ENCODE measurements around the gene ANXA2R.

Gene ANXA2R

GRCh38 chr5:43066799-43067741 lies 27.0 kb upstream of the ANXA2R start (continued):
- TF ChIP-seq KLF1 (tag by site-specific recombination; IDR thresholded peaks at IDR 0.05): no peak
- TF ChIP-seq ZNF76 (tag by site-specific recombination; IDR thresholded peaks at IDR 0.05; ENCODE audit: borderline replicate concordance, low read depth): peak; percentile 56; the same call in 1 of the 2 replicates
- TF ChIP-seq ZNF112 (tag by site-specific recombination; IDR thresholded peaks at IDR 0.05): no peak
- no peak for TF ChIP-seq ZNF274 (IDR thresholded peaks at IDR 0.05; ENCODE audit: low read length)
- TF ChIP-seq ZNF274 (tag by site-specific recombination; IDR thresholded peaks at IDR 0.05; ENCODE audit: borderline replicate concordance): no peak
- TF ChIP-seq, protein P1, sequence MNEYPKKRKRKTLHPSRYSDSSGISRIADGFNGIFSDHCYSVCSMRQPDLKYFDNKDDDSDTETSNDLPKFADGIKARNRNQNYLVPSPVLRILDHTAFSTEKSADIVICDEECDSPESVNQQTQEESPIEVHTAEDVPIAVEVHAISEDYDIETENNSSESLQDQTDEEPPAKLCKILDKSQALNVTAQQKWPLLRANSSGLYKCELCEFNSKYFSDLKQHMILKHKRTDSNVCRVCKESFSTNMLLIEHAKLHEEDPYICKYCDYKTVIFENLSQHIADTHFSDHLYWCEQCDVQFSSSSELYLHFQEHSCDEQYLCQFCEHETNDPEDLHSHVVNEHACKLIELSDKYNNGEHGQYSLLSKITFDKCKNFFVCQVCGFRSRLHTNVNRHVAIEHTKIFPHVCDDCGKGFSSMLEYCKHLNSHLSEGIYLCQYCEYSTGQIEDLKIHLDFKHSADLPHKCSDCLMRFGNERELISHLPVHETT (tag by site-specific recombination; IDR thresholded peaks at IDR 0.05): peak; percentile 95
- no peak for TF ChIP-seq ZNF354C (tag by site-specific recombination; IDR thresholded peaks at IDR 0.05; ENCODE audit: borderline replicate concordance, low read depth)
- TF ChIP-seq ZFHX2 (tag by site-specific recombination; conservative IDR thresholded peaks at IDR 0.05): no peak; the same call in 1 of the 2 replicates
- TF ChIP-seq, protein P2, sequence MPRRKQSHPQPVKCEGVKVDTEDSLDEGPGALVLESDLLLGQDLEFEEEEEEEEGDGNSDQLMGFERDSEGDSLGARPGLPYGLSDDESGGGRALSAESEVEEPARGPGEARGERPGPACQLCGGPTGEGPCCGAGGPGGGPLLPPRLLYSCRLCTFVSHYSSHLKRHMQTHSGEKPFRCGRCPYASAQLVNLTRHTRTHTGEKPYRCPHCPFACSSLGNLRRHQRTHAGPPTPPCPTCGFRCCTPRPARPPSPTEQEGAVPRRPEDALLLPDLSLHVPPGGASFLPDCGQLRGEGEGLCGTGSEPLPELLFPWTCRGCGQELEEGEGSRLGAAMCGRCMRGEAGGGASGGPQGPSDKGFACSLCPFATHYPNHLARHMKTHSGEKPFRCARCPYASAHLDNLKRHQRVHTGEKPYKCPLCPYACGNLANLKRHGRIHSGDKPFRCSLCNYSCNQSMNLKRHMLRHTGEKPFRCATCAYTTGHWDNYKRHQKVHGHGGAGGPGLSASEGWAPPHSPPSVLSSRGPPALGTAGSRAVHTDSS (tag by site-specific recombination; IDR thresholded peaks at IDR 0.05): no peak
- TF ChIP-seq AEBP2 (tag by site-specific recombination; IDR thresholded peaks at IDR 0.05; ENCODE audit: borderline replicate concordance): no peak
- no peak for TF ChIP-seq ZNF37A (tag by site-specific recombination; IDR thresholded peaks at IDR 0.05)
- TF ChIP-seq, protein P3, sequence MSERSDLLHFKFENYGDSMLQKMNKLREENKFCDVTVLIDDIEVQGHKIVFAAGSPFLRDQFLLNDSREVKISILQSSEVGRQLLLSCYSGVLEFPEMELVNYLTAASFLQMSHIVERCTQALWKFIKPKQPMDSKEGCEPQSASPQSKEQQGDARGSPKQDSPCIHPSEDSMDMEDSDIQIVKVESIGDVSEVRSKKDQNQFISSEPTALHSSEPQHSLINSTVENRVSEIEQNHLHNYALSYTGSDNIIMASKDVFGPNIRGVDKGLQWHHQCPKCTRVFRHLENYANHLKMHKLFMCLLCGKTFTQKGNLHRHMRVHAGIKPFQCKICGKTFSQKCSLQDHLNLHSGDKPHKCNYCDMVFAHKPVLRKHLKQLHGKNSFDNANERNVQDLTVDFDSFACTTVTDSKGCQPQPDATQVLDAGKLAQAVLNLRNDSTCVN (tag by site-specific recombination; optimal IDR thresholded peaks at IDR 0.05): no peak
- TF ChIP-seq ZNF239 (tag by site-specific recombination; IDR thresholded peaks at IDR 0.05): no peak
- TF ChIP-seq ZSCAN18 (tag by site-specific recombination; IDR thresholded peaks at IDR 0.05): 0 out of 2 replicates have a peak, but pooled peaks have one; percentile 30
- TF ChIP-seq ZNF174 (tag by site-specific recombination; IDR thresholded peaks at IDR 0.05): no peak
- no peak for TF ChIP-seq SALL2 (tag by site-specific recombination; IDR thresholded peaks at IDR 0.05; ENCODE audit: borderline replicate concordance)
- TF ChIP-seq ZNF629 (tag by site-specific recombination; IDR thresholded peaks at IDR 0.05): peak; percentile 74; the same call in 1 of the 2 replicates
- TF ChIP-seq ZNF114 (tag by site-specific recombination; IDR thresholded peaks at IDR 0.05): no peak
- TF ChIP-seq, protein P4, sequence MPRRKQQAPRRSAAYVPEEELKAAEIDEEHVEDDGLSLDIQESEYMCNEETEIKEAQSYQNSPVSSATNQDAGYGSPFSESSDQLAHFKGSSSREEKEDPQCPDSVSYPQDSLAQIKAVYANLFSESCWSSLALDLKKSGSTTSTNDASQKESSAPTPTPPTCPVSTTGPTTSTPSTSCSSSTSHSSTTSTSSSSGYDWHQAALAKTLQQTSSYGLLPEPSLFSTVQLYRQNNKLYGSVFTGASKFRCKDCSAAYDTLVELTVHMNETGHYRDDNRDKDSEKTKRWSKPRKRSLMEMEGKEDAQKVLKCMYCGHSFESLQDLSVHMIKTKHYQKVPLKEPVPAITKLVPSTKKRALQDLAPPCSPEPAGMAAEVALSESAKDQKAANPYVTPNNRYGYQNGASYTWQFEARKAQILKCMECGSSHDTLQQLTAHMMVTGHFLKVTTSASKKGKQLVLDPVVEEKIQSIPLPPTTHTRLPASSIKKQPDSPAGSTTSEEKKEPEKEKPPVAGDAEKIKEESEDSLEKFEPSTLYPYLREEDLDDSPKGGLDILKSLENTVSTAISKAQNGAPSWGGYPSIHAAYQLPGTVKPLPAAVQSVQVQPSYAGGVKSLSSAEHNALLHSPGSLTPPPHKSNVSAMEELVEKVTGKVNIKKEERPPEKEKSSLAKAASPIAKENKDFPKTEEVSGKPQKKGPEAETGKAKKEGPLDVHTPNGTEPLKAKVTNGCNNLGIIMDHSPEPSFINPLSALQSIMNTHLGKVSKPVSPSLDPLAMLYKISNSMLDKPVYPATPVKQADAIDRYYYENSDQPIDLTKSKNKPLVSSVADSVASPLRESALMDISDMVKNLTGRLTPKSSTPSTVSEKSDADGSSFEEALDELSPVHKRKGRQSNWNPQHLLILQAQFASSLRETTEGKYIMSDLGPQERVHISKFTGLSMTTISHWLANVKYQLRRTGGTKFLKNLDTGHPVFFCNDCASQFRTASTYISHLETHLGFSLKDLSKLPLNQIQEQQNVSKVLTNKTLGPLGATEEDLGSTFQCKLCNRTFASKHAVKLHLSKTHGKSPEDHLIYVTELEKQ (tag by site-specific recombination; IDR thresholded peaks at IDR 0.05; ENCODE audit: borderline replicate concordance): no peak
- no peak for TF ChIP-seq ZNF654 (tag by site-specific recombination; IDR thresholded peaks at IDR 0.05; ENCODE audit: low read depth)
- TF ChIP-seq BCL11B (tag by site-specific recombination; IDR thresholded peaks at IDR 0.05; ENCODE audit: low read depth): no peak
- TF ChIP-seq ZNF560 (tag by site-specific recombination; IDR thresholded peaks at IDR 0.05; ENCODE audit: borderline replicate concordance): no peak
- TF ChIP-seq ZBTB6 (tag by site-specific recombination; IDR thresholded peaks at IDR 0.05): peak; percentile 18
- peak; percentile 82 for TF ChIP-seq ZNF391 (tag by site-specific recombination; IDR thresholded peaks at IDR 0.05; ENCODE audit: borderline replicate concordance, low read depth)

Data from HEK293 (cell line).